AG04450 (cell line): ENCODE data around the gene EXOSC9. TPM values are rescaled to one million over a fixed set of nuclear protein-coding genes. Genes with fewer than 3 reads are reported as not detected.
"Not testable (repeated sequence)": the region's sequence is repeated elsewhere in the genome, so short reads cannot be mapped to it uniquely, and the experiment has no call there.

Source experiments
- CTCF ChIA-PET: fragments of 300-600, 350-600 bp; formaldehyde crosslinking; extraction: SDS; loops from one replicate; lab custom pipeline; 2022; ENCODE audit warnings: antibody characterized with exemption, inconsistent platforms; lab: Charles Lee
- POLR2A ChIA-PET: fragments of 350-600 bp; formaldehyde crosslinking; extraction: SDS; loops from one replicate; lab custom pipeline; 2021; ENCODE audit warnings: antibody characterized with exemption, inconsistent platforms; lab: Yijun Ruan, JAX
- DNase-seq: peaks from one replicate; pipeline ENCODE4 v3.0.0-alpha.2; 2011; ENCODE audit warnings: low read depth, low spot score
- H3K27ac ChIP-seq: one replicate; pipeline ENCODE4 v1.5.1; 2012; ENCODE audit warnings: low read depth, low read length, control low read depth
- H3K27me3 ChIP-seq: one replicate; pipeline ENCODE4 v1.6.0; 2012; ENCODE audit warnings: low read length; ENCODE audit not compliant: control insufficient read depth, insufficient read depth
- H3K4me3 ChIP-seq: 2 replicates; pipeline ENCODE4 v1.5.1; 2011; ENCODE audit warnings: mild to moderate bottlenecking, low read depth, low read length, control low read depth
- H3K9me3 ChIP-seq: 2 replicates; pipeline ENCODE4 v1.5.1; 2012; ENCODE audit warnings: low read length; ENCODE audit not compliant: control insufficient read depth, insufficient read depth
- CTCF ChIP-seq: IDR thresholded peaks from 2 replicates; pipeline ENCODE4 v1.5.1; 2011; ENCODE audit warnings: low read depth, low read length, control low read depth, inconsistent platforms
- polyA minus RNA-seq: library from RNA; depleted of rRNA, polyadenylated mRNA; stranded (reverse); fragments of >200 nt; gene quantifications from 2 replicates; pipeline ENCODE4 v1.2.3, GENCODE V29; 2011; rRNA and poly(A)+ RNA removed
- polyA plus RNA-seq: library from polyadenylated mRNA; depleted of rRNA; stranded (reverse); fragments of >200 nt; gene quantifications from 2 replicates; pipeline ENCODE4 v1.2.3, GENCODE V29; 2011; rRNA removed

Gene EXOSC9
- polyA plus RNA-seq (23.5 and 34.7 TPM in 2 replicates), polyA minus RNA-seq (25.4 and 42.3 TPM in 2 replicates)

- peak within 1 kb of the TSS; percentile 79 for H3K27ac ChIP-seq
- H3K9me3 ChIP-seq, result no peaks in the 10 kb centered on the region
- POLR2A ChIA-PET, result interaction anchor here (0.8 to 0.9 kb wide), 3 partner anchors 9 to 133 kb away, joined by 3 to 4 read pairs (median 3); no protein-coding TSS in a partner anchor
- no peaks in the 10 kb centered on the region for H3K27me3 ChIP-seq
- DNase-seq, result peak; percentile 91
- TF ChIP-seq CTCF, result no peak
- peak within 1 kb of the TSS; percentile 96 for H3K4me3 ChIP-seq
- CTCF ChIA-PET, result no interaction called here
Observed at GRCh38 chr4:121800961-121801714, at the start of gene EXOSC9. TSS of gene EXOSC9 (plus strand) at chr4:121801323. CDS start at chr4:121801425, 102 bp downstream.

- H3K4me3 ChIP-seq, H3K27ac ChIP-seq, H3K9me3 ChIP-seq, DNase-seq, POLR2A ChIA-PET, H3K27me3 ChIP-seq: not testable (repeated sequence)
- CTCF ChIA-PET, result interaction anchor here (1.1 to 3.4 kb wide), 2 partner anchors 13 to 15 kb away, joined by 3 to 10 read pairs; partner anchors contain the start of gene SMIM43
Observed at GRCh38 chr4:121752142-121752541, 49.0 kb upstream of the EXOSC9 start.

GRCh38 chr4:121758925-121759568 is 42.1 kb upstream of the EXOSC9 start:
- Histone ChIP-seq H3K27me3 (no peaks in the 10 kb centered on the region), H3K4me3 (no peak overlapping the region), H3K9me3 (no peaks in the 10 kb centered on the region), H3K27ac (no peak overlapping the region)
- DNase-seq, result no peak
- ChIA-PET POLR2A (interaction anchor here (0.6 kb wide), 1 partner anchor 60 kb away, joined by 4 read pairs; no protein-coding TSS in a partner anchor), CTCF (no interaction called here)
- TF ChIP-seq CTCF, result no peak

- DNase-seq, result no peak
- Histone ChIP-seq H3K4me3 (no peak overlapping the region), H3K27me3 (no peaks in the 10 kb centered on the region), H3K27ac (no peak overlapping the region), H3K9me3 (no peaks in the 10 kb centered on the region; the same call in 1 of the 2 replicates)
- ChIA-PET CTCF (no interaction called here), POLR2A (no interaction called here)
- no peak for TF ChIP-seq CTCF
Observed at GRCh38 chr4:121760205-121760604, 40.9 kb upstream of the EXOSC9 start.

- ChIA-PET POLR2A (no interaction called here), CTCF (interaction anchor here (0.7 to 1.4 kb wide), 4 partner anchors 27 to 302 kb away, joined by 3 to 11 read pairs (median 4); no protein-coding TSS in a partner anchor)
- Histone ChIP-seq H3K4me3 (peak overlapping the region; percentile 69), H3K27me3 (no peaks in the 10 kb centered on the region), H3K27ac (no peak overlapping the region), H3K9me3 (no peaks in the 10 kb centered on the region; the same call in 1 of the 2 replicates)
- TF ChIP-seq CTCF, result no peak
- DNase-seq, result no peak
Observed at GRCh38 chr4:121764303-121764701, 36.8 kb upstream of the EXOSC9 start.
